H1 (cell line): ENCODE results near the gene CD44. TPM values are rescaled to one million over a fixed set of nuclear protein-coding genes. Genes with fewer than 3 reads are reported as not detected.

Experiments
- CTCF ChIA-PET: fragments of 300-600 bp; sonication (Branson Sonifier 250); formaldehyde crosslinking; loops from one replicate; lab custom pipeline; 2021; ENCODE audit not compliant: partially characterized antibody; lab: Charles Lee
- POLR2A ChIA-PET: fragments of 300-600 bp; sonication (Branson Sonifier 250); formaldehyde crosslinking; loops from one replicate; lab custom pipeline; 2021; ENCODE audit warnings: inconsistent platforms; ENCODE audit not compliant: partially characterized antibody; lab: Charles Lee
- DNase-seq, 2 experiments: peaks; one replicate each; pipeline versions ENCODE4 v3.0.0 to v3.0.0-alpha.2; 2010 to 2022; ENCODE audit warnings: low spot score in 2 of 2, low read depth in 1 of 2, mixed read lengths in 1 of 2
- FAIRE-seq: peaks from 2 replicates; lab custom pipeline; 2011; peaks lifted over from hg19 to GRCh38; lab: Jason Lieb, UNC
- H2AFZ ChIP-seq: 2 replicates; pipeline ENCODE4 v1.8.1; 2012; ENCODE audit warnings: low read length, inconsistent platforms
- H2AK5ac ChIP-seq: 2 replicates; pipeline ENCODE4 v1.6.1; 2013; ENCODE audit warnings: low read depth, low read length
- H2BK120ac ChIP-seq: replicated peaks from 2 replicates; pipeline ENCODE3; 2013; ENCODE audit warnings: low read depth, low read length, inconsistent platforms
- H2BK12ac ChIP-seq: 2 replicates; pipeline ENCODE4 v1.6.1; 2013; ENCODE audit warnings: low read depth, low read length
- H2BK15ac ChIP-seq: 2 replicates; pipeline ENCODE4 v1.6.1; 2013; ENCODE audit warnings: low read length
- H2BK20ac ChIP-seq: 2 replicates; pipeline ENCODE4 v1.6.1; 2013; ENCODE audit warnings: low read length
- H2BK5ac ChIP-seq: 2 replicates; pipeline ENCODE4 v1.6.1; 2013; ENCODE audit warnings: low read depth, low read length
- H3K14ac ChIP-seq: 2 replicates; pipeline ENCODE4 v1.6.1; 2013; ENCODE audit warnings: inconsistent platforms; ENCODE audit not compliant: insufficient read length
- H3K18ac ChIP-seq: 2 replicates; pipeline ENCODE4 v1.6.1; 2013; ENCODE audit warnings: low read length; ENCODE audit errors: extremely low read depth
- H3K23ac ChIP-seq: 2 replicates; pipeline ENCODE4 v1.6.1; 2013; ENCODE audit warnings: inconsistent platforms; ENCODE audit not compliant: insufficient read length
- H3K23me2 ChIP-seq: 2 replicates; pipeline ENCODE4 v1.6.1; 2013; ENCODE audit warnings: low read depth, low read length
- H3K27ac ChIP-seq: 2 replicates; pipeline ENCODE4 v1.6.1; 2011; ENCODE audit warnings: low read depth, low read length, inconsistent platforms
- H3K27me3 ChIP-seq, 4 experiments: replicated peaks in 1 of 4; 1 replicate in 1 of 4; 2 replicates in 3 of 4; pipeline versions ENCODE4 v1.6.1 to v1.8.1; 2011 to 2013; ENCODE audit warnings: low read length in 3 of 4, mild to moderate bottlenecking in 3 of 4, inconsistent platforms in 2 of 4, mixed read lengths in 2 of 4, moderate library complexity in 1 of 4; ENCODE audit not compliant: control insufficient read depth in 3 of 4, insufficient read depth in 3 of 4; ENCODE audit errors: extremely low read depth in 1 of 4
- H3K36me3 ChIP-seq, 4 experiments: 2 replicates each; pipeline versions ENCODE4 v1.6.1 to v1.8.1; 2011 to 2013; ENCODE audit warnings: mild to moderate bottlenecking in 4 of 4, low read length in 3 of 4, moderate library complexity in 2 of 4, control low read depth in 1 of 4, inconsistent platforms in 1 of 4; ENCODE audit not compliant: insufficient read depth in 4 of 4, control insufficient read depth in 2 of 4
- H3K4ac ChIP-seq: replicated peaks from 2 replicates; pipeline ENCODE3; 2013; ENCODE audit warnings: low read length, low read depth, mixed read lengths, inconsistent platforms; ENCODE audit not compliant: insufficient read length
- H3K4me1 ChIP-seq, 4 experiments: replicated peaks in 1 of 4; 1 replicate in 1 of 4; 2 replicates in 3 of 4; pipeline versions ENCODE4 v1.6.1 to v1.8.1; 2011 to 2013; ENCODE audit warnings: low read length in 3 of 4, inconsistent platforms in 2 of 4, mixed read lengths in 1 of 4; ENCODE audit not compliant: insufficient read depth in 4 of 4, control insufficient read depth in 3 of 4
- H3K4me2 ChIP-seq, 2 experiments: 2 replicates each; pipeline versions ENCODE4 v1.6.1 to v1.8.1; 2011 to 2013; ENCODE audit warnings: low read depth in 2 of 2, low read length in 2 of 2, control low read depth in 1 of 2, inconsistent platforms in 1 of 2, mild to moderate bottlenecking in 1 of 2; ENCODE audit not compliant: insufficient read depth in 1 of 2
- H3K4me3 ChIP-seq, 4 experiments: fragments of 200-600, 300-600 bp in 1 of 4; sonication (generic), shearing (Covaris generic), sonication (Bioruptor Twin) in 1 of 4; 2 replicates each; pipeline versions ENCODE4 v1.5.1 to v1.8.1; 2011 to 2016; ENCODE audit warnings: low read length in 4 of 4, low read depth in 3 of 4, control low read depth in 2 of 4, inconsistent platforms in 2 of 4, mild to moderate bottlenecking in 2 of 4, mixed read lengths in 1 of 4, moderate library complexity in 1 of 4; ENCODE audit not compliant: insufficient read depth in 2 of 4; ENCODE audit errors: extremely low read depth in 1 of 4
- H3K56ac ChIP-seq: replicated peaks from 2 replicates; pipeline ENCODE3; 2013; ENCODE audit warnings: low read depth, mild to moderate bottlenecking, mixed read lengths, low read length, inconsistent platforms; ENCODE audit not compliant: insufficient read length
- H3K79me1 ChIP-seq: 2 replicates; pipeline ENCODE4 v1.6.1; 2013; ENCODE audit warnings: low read depth, low read length, control low read depth
- H3K79me2 ChIP-seq, 2 experiments: 2 replicates each; pipeline versions ENCODE4 v1.6.1 to v1.8.1; 2012 to 2013; ENCODE audit warnings: low read length in 2 of 2, mild to moderate bottlenecking in 2 of 2, inconsistent platforms in 1 of 2; ENCODE audit not compliant: insufficient read depth in 2 of 2, control insufficient read depth in 1 of 2
- H3K9ac ChIP-seq, 4 experiments: replicated peaks in 1 of 4; 1 replicate in 1 of 4; 2 replicates in 3 of 4; pipeline versions ENCODE4 v1.6.1 to v1.8.1; 2011 to 2013; ENCODE audit warnings: low read depth in 3 of 4, low read length in 3 of 4, control low read depth in 2 of 4, mild to moderate bottlenecking in 2 of 4, moderate library complexity in 2 of 4, inconsistent platforms in 1 of 4; ENCODE audit errors: extremely low read depth in 1 of 4
- H3K9me3 ChIP-seq, 2 experiments: 2 replicates each; pipeline versions ENCODE4 v1.6.1 to v1.8.1; 2012 to 2013; ENCODE audit warnings: mild to moderate bottlenecking in 2 of 2, moderate library complexity in 2 of 2, control low read depth in 1 of 2, inconsistent platforms in 1 of 2, low read depth in 1 of 2, low read length in 1 of 2, mixed read lengths in 1 of 2; ENCODE audit not compliant: insufficient read depth in 2 of 2
- H4K20me1 ChIP-seq, 2 experiments: replicated peaks in 1 of 2; 2 replicates each; pipeline versions ENCODE3 to v1.8.1; 2011 to 2013; ENCODE audit warnings: inconsistent platforms in 2 of 2, low read length in 2 of 2, mild to moderate bottlenecking in 1 of 2; ENCODE audit not compliant: insufficient read depth in 2 of 2, control insufficient read depth in 1 of 2
- H4K5ac ChIP-seq: 2 replicates; pipeline ENCODE4 v1.6.1; 2013; ENCODE audit warnings: low read length, low read depth, mixed read lengths, inconsistent platforms; ENCODE audit not compliant: insufficient read length
- H4K8ac ChIP-seq: 2 replicates; pipeline ENCODE4 v1.8.0; 2013; ENCODE audit warnings: mild to moderate bottlenecking, moderate library complexity, low read length, inconsistent platforms; ENCODE audit not compliant: insufficient read depth; ENCODE audit errors: extremely low read depth
- H4K91ac ChIP-seq: replicated peaks from 2 replicates; pipeline ENCODE3; 2013; ENCODE audit warnings: low read length, mixed read lengths, inconsistent platforms; ENCODE audit not compliant: insufficient read length
- BRCA1 ChIP-seq: IDR thresholded peaks from 2 replicates; pipeline ENCODE4 v1.6.1; 2012; ENCODE audit warnings: low read depth, low read length, improper control_type of control experiment
- CEBPB ChIP-seq: IDR thresholded peaks from 2 replicates; pipeline ENCODE4 v1.6.1; 2012; ENCODE audit warnings: low read depth, low read length
- CHD2 ChIP-seq: IDR thresholded peaks from 2 replicates; pipeline ENCODE4 v1.6.1; 2012; ENCODE audit warnings: low read length, improper control_type of control experiment
- CTBP2 ChIP-seq: IDR thresholded peaks from 2 replicates; pipeline ENCODE4 v1.7.0; 2011; ENCODE audit warnings: borderline replicate concordance, mild to moderate bottlenecking, moderate library complexity, mixed read lengths, low read length; ENCODE audit not compliant: insufficient read depth, insufficient read length
- JUND ChIP-seq: IDR thresholded peaks from 2 replicates; pipeline ENCODE4 v1.6.1; 2011; ENCODE audit warnings: mild to moderate bottlenecking, improper control_type of control experiment, low read length
- NANOG ChIP-seq: IDR thresholded peaks from 2 replicates; pipeline ENCODE4 v1.6.1; 2011; ENCODE audit warnings: low read length, low read depth, mild to moderate bottlenecking, inconsistent platforms; ENCODE audit not compliant: insufficient read depth, poor library complexity, severe bottlenecking
- RXRA ChIP-seq: IDR thresholded peaks from 2 replicates; pipeline ENCODE4 v1.6.1; 2011; ENCODE audit warnings: low read depth, mild to moderate bottlenecking, low read length, moderate library complexity; ENCODE audit not compliant: insufficient read depth
- TEAD4 ChIP-seq: IDR thresholded peaks from 2 replicates; pipeline ENCODE4 v1.6.1; 2012; ENCODE audit warnings: low read depth, low read length, inconsistent platforms, mixed read lengths
- USF2 ChIP-seq: IDR thresholded peaks from 2 replicates; pipeline ENCODE4 v1.6.1; 2011; ENCODE audit warnings: low read length, improper control_type of control experiment
- YY1 ChIP-seq: IDR thresholded peaks from 2 replicates; pipeline ENCODE4 v1.6.1; 2011; ENCODE audit warnings: low read depth, mild to moderate bottlenecking, low read length
- ZNF274 ChIP-seq: IDR thresholded peaks from 2 replicates; pipeline ENCODE4 v1.7.0; 2012; ENCODE audit warnings: low read length, borderline replicate concordance; ENCODE audit errors: extremely low read depth
- WGBS, 2 experiments: shearing (Covaris generic) in 1 of 2; methylation state at CpG; one replicate each; pipeline versions ENCODE4 v1.1.6 to v1.1.7; 2013 to 2015; ENCODE audit warnings: low lambda C conversion rate in 2 of 2, mixed read lengths in 2 of 2, inconsistent platforms in 1 of 2, low coverage in 1 of 2, missing lambda C conversion rate in 1 of 2; ENCODE audit not compliant: insufficient replicate concordance in 2 of 2, insufficient coverage in 1 of 2, insufficient read length in 1 of 2; ENCODE audit errors: extremely low coverage in 1 of 2, missing lambda C conversion rate in 1 of 2; 5-methylcytosine and 5-hydroxymethylcytosine counted together
- polyA plus RNA-seq, 7 experiments: library from polyadenylated mRNA; depleted of rRNA in 3 of 7; stranded (reverse) in 5 of 7; unstranded in 2 of 7; fragments of >200 nt in 5 of 7; fragments of 200-250 nt in 2 of 7; gene quantifications; 1 replicate in 5 of 7; 2 replicates in 1 of 7; 4 replicates in 1 of 7; pipeline versions ENCODE4 v1.2.1 to v1.2.3, GENCODE V29; 2011 to 2013; ENCODE audit warnings: missing spikeins in 2 of 7, mixed read lengths in 2 of 7
- total RNA-seq: library from RNA; stranded (reverse); fragmentation: NEBNext Ultra II Directional; extraction: Animal tissue kit (Norgen Biotek cat#: 25700); gene quantifications from 2 replicates; pipeline ENCODE4 v1.2.1, GENCODE V29; 2021

Gene CD44
- total and polyA plus RNA-seq, 2 of the 8 experiments (the other 6 are each of a cell fraction or from before 2014, with no cell fraction given), result 11.8 to 13.7 TPM

GRCh38 chr11:35207471-35208403 is 68.8 kb downstream of the CD44 start:
- Histone ChIP-seq H2AK5ac (no peak overlapping the region), H3K27ac (no peak overlapping the region), H3K27me3 (no peaks in the 10 kb centered on the region), H3K18ac (no peak overlapping the region), H3K14ac (no peak overlapping the region), H2AFZ (no peak overlapping the region), H3K23ac (no peak overlapping the region), H3K9ac (no peak overlapping the region), H4K5ac (no peak overlapping the region), H4K91ac (no peak overlapping the region), H3K56ac (no peak overlapping the region), H3K4me1 (peaks cover 0 to 6% (median 0%) of the 10 kb centered on the region in 4 experiments; a peak in 2 of 7 replicates), H2BK15ac (no peak overlapping the region), H4K8ac (no peak overlapping the region), H3K79me2 (no peaks in the 10 kb centered on the region), H3K79me1 (no peaks in the 10 kb centered on the region), H3K4ac (no peak overlapping the region), H3K9me3 (no peaks in the 10 kb centered on the region), H2BK5ac (no peak overlapping the region), H3K36me3 (no peaks in the 10 kb centered on the region), H2BK12ac (no peak overlapping the region), H3K4me2 (no peak overlapping the region), H3K4me3 (no peak overlapping the region), H2BK20ac (no peak overlapping the region), H4K20me1 (no peaks in the 10 kb centered on the region), H3K23me2 (no peaks in the 10 kb centered on the region), H2BK120ac (no peak overlapping the region)
- ChIA-PET POLR2A (no interaction called here), CTCF (no interaction called here)
- WGBS, 2 experiments, result 85% methylated on average over 10 of the region's 10 CpGs; no CpG with 5 or more reads in 1 of the 2 experiments
- DNase-seq, result no peak
- FAIRE-seq, result no peak
- TF ChIP-seq CEBPB, result no peak
- no peak for TF ChIP-seq ZNF274
- TF ChIP-seq YY1, result no peak
- TF ChIP-seq NANOG, result no peak
- no peak for TF ChIP-seq JUND
- TF ChIP-seq RXRA, result no peak
- TF ChIP-seq CTBP2, result no peak
- TF ChIP-seq USF2, result no peak
- TF ChIP-seq BRCA1, result no peak
- no peak for TF ChIP-seq TEAD4
- no peak for TF ChIP-seq CHD2
